GM19043 (cell line): ENCODE results near the gene PLB1.

ENCODE experiments used
- ATAC-seq: cut with Tn5 transposase; IDR thresholded peaks from one replicate; pipeline ENCODE4 v1.9.1; 2021; ENCODE audit warnings: low read depth; ENCODE audit not compliant: unreplicated experiment

The PLB1 gene

GRCh38 chr2:28604284-28604843, 108.5 kb downstream of the PLB1 start:
- ATAC-seq, result no peak

GRCh38 chr2:28606986-28607441, 111.2 kb downstream of the PLB1 start:
- no peak for ATAC-seq

GRCh38 chr2:28607730-28608499, 112.1 kb downstream of the PLB1 start:
- no peak for ATAC-seq

- ATAC-seq, result no peak
Measured at GRCh38 chr2:28608500-28609424, 112.9 kb downstream of the PLB1 start.

GRCh38 chr2:28610583-28611201, 114.8 kb downstream of the PLB1 start:
- no peak for ATAC-seq

DNA sequence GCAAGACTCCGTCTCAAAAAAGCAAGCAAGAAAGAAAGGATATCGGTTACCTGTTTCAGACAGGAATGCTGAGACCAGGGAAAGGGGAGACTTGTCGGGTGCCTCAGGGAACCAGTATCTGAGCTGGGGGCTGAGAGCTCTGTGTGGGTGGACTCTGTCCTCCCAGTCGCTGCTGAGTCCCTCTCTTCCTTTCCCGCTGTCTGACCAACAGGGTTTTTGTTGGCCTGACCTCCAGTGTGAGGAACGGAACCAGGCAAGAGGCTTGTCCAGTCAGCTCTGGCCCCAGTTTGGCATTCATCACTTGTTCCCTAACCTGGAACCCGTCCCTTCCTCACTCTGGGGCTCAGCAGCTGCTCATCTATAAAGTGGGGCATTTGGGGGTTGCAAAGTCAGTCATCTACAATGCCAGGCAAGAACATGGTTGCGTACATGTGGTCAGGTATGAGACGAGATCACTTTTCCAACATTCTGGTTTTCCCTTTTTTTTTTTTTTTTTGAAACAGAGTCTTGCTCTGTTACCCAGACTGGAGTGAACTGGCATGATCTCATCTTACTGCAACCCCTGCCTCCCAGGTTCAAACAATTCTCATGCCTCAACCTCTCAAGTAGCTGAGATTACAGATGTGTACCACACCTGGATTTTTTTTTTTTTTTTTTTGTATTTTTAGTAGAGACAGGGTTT, 116.4 kb downstream of the PLB1 start:
- ATAC-seq, result no peak

GRCh38 chr2:28613186-28613585, 117.3 kb downstream of the PLB1 start:
- ATAC-seq, result no peak

DNA sequence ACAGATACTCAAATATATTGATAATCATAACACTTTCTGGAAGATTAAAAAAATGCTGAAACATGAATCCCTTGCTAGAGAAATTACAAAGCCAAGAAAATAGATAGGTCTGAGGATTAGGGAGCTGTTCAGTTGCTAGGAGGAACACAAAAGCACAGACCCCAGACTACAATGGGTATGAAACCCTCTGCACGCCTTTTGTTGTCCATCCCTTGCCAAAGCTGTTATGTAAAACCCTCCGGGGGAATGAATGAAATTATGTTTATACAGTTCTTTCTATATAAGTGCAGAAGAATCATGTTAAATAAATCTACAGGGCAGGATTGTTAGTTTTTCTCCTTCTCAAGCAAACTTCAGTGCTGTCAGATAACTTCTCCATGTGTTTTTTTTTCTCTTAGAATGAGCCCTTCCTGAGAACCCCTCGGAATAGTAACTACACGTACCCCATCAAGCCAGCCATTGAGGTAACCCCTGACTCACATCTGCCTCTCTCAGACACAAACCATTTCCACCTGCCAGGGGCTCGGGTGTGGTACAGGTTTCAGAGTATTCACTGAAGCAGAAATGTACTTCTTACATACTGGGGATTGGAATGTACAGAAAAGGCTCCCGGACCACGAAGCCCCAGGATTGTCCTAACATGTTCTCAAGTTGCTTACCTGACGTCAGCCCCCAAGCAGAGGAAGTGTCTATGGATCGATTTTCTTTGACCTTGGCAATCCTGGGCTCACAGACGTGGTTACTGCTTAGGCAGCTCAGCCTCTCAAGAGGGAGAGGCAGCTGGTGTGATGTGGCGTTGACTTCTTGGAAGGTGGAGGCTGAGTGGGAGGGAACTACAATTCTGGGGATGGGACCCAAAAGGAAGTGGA, 118.0 kb downstream of the PLB1 start:
- ATAC-seq, result no peak

DNA sequence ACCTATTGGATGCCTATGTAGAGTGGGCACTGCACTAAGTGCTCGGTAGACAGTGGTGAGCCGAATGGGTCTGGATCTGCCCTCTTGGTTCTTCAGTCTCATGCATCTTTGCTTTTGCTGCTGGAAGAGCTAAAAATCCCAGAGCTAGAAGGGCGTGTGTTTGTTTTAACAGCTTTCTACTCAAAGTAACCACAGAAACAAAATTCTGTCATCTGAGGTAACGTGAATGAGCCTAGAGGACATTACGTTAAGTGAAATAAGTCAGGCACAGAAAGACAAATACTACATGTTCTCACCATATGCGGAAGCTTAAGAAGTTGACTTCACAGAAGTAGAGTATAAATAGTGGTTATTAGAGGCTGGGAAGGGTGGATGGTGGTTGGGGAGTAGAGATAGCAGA, 119.8 kb downstream of the PLB1 start:
- ATAC-seq, result no peak

DNA sequence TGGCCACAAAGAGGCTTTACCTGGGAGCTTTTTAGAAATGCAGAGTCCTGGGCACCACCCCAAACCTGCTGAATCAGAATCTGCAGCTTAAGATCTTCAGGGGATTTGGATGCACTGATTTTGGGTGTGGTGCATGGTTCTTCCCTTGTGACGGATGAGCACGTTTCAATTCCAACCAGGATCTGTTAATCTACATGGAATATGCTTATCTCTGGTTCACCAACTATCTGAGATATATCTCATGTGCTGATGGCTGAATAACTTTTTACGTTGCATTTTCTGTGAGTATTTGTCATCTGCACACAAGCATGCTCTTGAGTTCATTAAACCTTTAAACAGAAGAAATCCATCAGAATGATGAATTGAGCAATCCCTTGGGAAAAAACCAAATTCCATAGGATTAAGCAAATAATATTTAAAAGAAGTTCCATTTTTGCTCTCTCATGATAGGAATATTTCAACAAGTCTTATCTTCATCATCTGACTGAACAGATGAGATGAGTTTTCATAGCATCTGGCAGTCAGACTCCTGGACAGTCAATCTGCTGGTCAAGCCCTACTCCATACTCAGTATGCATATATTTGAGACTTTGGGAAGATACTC, 120.6 kb downstream of the PLB1 start:
- ATAC-seq, result no peak

DNA sequence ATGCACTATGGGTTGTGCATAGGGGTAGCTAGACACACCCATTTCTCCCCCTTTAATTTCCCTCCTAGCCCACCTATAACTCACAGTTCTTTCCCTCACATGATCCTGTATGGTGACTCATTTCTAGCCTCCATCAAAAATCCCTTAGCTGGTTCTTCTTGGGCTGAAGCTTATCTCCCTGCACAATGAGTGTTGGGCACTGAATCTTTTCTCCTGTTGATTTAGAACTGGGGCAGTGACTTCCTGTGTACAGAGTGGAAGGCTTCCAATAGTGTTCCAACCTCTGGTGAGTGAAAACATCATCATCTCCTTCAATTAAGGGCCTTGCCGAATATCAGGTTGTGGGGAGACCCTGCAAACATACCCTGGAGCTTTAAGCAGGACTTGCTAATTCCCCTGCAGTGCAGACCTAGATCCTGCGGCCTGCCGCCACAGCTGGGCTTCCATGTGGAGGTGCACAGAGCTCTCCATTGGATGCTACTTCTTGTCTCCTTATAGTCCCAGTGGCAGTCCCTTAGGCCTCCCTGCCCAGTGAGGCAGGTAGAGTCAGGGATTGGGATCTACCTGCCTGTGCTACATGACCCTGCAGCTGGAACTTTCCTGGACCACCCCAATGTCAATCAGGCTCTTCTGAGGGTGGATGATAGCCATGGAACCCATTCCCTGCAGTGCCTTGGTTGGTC, 121.8 kb downstream of the PLB1 start:
- ATAC-seq, result no peak

DNA sequence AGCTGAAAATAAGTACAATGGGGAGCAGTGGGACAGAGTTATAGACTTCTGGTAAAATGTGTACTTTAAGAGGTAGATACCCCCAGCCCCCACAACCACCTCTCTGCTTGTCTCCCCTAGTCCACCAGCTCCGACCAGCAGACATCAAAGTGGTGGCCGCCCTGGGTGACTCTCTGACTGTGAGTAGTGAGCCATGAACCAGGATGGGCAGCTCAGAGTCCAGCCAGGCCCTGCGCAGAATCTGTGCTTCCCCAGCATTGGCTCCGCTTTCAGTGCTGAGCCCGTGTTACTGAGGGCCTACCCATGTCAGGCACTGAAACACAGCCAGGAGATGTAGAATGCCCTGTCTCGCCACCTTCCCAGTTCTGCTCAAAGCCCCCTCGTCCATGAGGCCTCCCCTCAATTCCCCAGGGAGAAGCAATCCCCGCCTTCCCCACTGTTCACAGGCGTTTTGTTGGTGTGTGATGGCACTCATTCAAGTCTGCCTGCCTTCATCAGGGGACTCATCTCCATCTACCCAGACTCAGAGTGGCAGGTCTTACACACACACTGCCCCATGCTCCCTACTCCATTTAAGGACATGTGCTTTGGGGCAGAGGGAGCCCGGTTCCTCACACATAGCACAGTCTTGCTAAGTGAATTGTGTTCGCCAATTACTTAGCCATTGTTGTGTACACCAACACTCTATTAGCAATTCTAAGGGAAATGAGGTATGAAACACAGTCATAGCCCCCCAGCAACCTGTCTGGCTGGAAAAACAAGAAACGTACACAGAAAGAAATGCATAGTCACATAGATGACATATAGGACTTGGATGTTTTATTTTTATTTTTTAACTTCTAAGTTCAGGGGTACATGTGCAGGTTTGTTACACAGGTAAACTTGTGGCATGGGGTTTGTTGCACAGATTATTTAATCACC, 122.6 kb downstream of the PLB1 start:
- no peak for ATAC-seq

- no peak for ATAC-seq
Measured at GRCh38 chr2:28619213-28620196, 123.6 kb downstream of the PLB1 start.

GRCh38 chr2:28620291-28620793, 124.5 kb downstream of the PLB1 start:
- ATAC-seq, result no peak

- no peak for ATAC-seq
Measured at GRCh38 chr2:28620801-28621171, 124.9 kb downstream of the PLB1 start.
